Endodermal cell (in vitro differentiated cells): Measurements from ENCODE around the gene ADK. TPM values are rescaled to one million over a fixed set of nuclear protein-coding genes. Genes with fewer than 3 reads are reported as not detected.
"Not testable (repeated sequence)": the region's sequence is repeated elsewhere in the genome, so short reads cannot be mapped to it uniquely, and the experiment has no call there.

Experiments used
- DNase-seq: peaks from one replicate; pipeline ENCODE4 v3.0.0-alpha.2; 2017
- H3K27ac ChIP-seq: 2 replicates; pipeline ENCODE4 v1.5.1; 2013; ENCODE audit warnings: mild to moderate bottlenecking, low read depth, low read length, moderate library complexity
- H3K27me3 ChIP-seq: 2 replicates; pipeline ENCODE4 v1.6.1; 2013; ENCODE audit warnings: mild to moderate bottlenecking, low read length, moderate library complexity; ENCODE audit not compliant: insufficient read depth, control insufficient read depth, poor library complexity, severe bottlenecking
- H3K36me3 ChIP-seq: 2 replicates; pipeline ENCODE4 v1.7.0; 2013; ENCODE audit warnings: mild to moderate bottlenecking, low read length, moderate library complexity; ENCODE audit not compliant: control insufficient read depth, insufficient read depth
- H3K4me1 ChIP-seq: one replicate; pipeline ENCODE4 v1.7.0; 2013; ENCODE audit warnings: low read length; ENCODE audit not compliant: control insufficient read depth, insufficient read depth
- H3K4me3 ChIP-seq: 2 replicates; pipeline ENCODE4 v1.5.1; 2013; ENCODE audit warnings: mild to moderate bottlenecking, low read length, moderate library complexity
- H3K9ac ChIP-seq: 2 replicates; pipeline ENCODE4 v1.6.1; 2013; ENCODE audit warnings: mild to moderate bottlenecking, low read length, moderate library complexity; ENCODE audit not compliant: poor library complexity, severe bottlenecking; ENCODE audit errors: extremely low read depth
- H3K9me3 ChIP-seq: 2 replicates; pipeline ENCODE4 v1.6.1; 2013; ENCODE audit warnings: mild to moderate bottlenecking, low read length, moderate library complexity; ENCODE audit not compliant: control insufficient read depth
- H3K27ac Mint-ChIP-seq: 2 replicates; pipeline ENCODE4 v1.8.0; 2020; ENCODE audit warnings: mixed read lengths
- H3K27me3 Mint-ChIP-seq: 2 replicates; pipeline ENCODE4 v1.8.0; 2021; ENCODE audit warnings: mild to moderate bottlenecking, mixed read lengths; ENCODE audit not compliant: insufficient read depth
- H3K36me3 Mint-ChIP-seq: 2 replicates; pipeline ENCODE4 v1.8.0; 2020; ENCODE audit warnings: low read depth, mixed read lengths
- H3K4me1 Mint-ChIP-seq: 2 replicates; pipeline ENCODE4 v1.8.0; 2020; ENCODE audit warnings: mixed read lengths
- H3K4me3 Mint-ChIP-seq: 2 replicates; pipeline ENCODE4 v1.8.0; 2020; ENCODE audit warnings: mild to moderate bottlenecking, moderate library complexity, mixed read lengths
- H3K9me3 Mint-ChIP-seq: 2 replicates; pipeline ENCODE4 v1.8.0; 2020; ENCODE audit warnings: mild to moderate bottlenecking, mixed read lengths
- CTCF ChIP-seq: fragments of 200-600 bp; sonication (generic); conservative IDR thresholded peaks from 2 replicates; pipeline ENCODE4 v1.5.0; 2021; ENCODE audit warnings: antibody characterized with exemption, mild to moderate bottlenecking
- WGBS, 2 experiments: methylation state at CpG; one replicate each; pipeline versions ENCODE4 v1.1.5 to v1.1.7; 2013; ENCODE audit warnings: missing lambda C conversion rate in 2 of 2, mixed read lengths in 1 of 2; ENCODE audit not compliant: insufficient coverage in 1 of 2, insufficient read length in 1 of 2; 5-methylcytosine and 5-hydroxymethylcytosine counted together
- total RNA-seq, 2 donors: library from RNA; stranded (reverse); fragmentation: NEBNext Ultra II Directional in 1 of 2; extraction: Animal tissue kit (Norgen Biotek cat#: 25700) in 1 of 2; gene quantifications; 2 replicates in 1 of 2; 3 replicates in 1 of 2; pipeline ENCODE4 v1.2.1, GENCODE V29; 2021

Gene ADK
- total RNA-seq, 2 donors from 2014 or later, result 23.6 to 36.7 TPM

GRCh38 chr10:74575912-74576311 lies 424.9 kb downstream of the ADK start:
- Histone ChIP-seq H3K4me3 (no peak overlapping the region), H3K36me3 (peaks cover 13% of the 10 kb centered on the region), H3K27me3 (no peaks in the 10 kb centered on the region), H3K9ac (no peak overlapping the region), H3K9me3 (peaks cover 28% of the 10 kb centered on the region), H3K27ac (no peak overlapping the region), H3K4me1 (no peaks in the 10 kb centered on the region)
- H3K4me1 Mint-ChIP-seq, result no peaks in the 10 kb centered on the region
- H3K9me3 Mint-ChIP-seq, result peaks cover 46% of the 10 kb centered on the region
- WGBS, 2 experiments, result 89 to 100% methylated on average over 1 of the region's 1 CpG
- no peak for TF ChIP-seq CTCF
- H3K27ac Mint-ChIP-seq, result no peak overlapping the region
- H3K36me3 Mint-ChIP-seq, result peaks cover 17% of the 10 kb centered on the region
- H3K4me3 Mint-ChIP-seq, result no peak overlapping the region
- DNase-seq, result no peak
- no peaks in the 10 kb centered on the region for H3K27me3 Mint-ChIP-seq

GRCh38 chr10:74576586-74576985 lies 425.6 kb downstream of the ADK start:
- Mint-ChIP-seq H3K4me1 (no peaks in the 10 kb centered on the region), H3K27me3 (no peaks in the 10 kb centered on the region), H3K36me3 (peaks cover 14% of the 10 kb centered on the region), H3K27ac (no peak overlapping the region), H3K4me3 (no peak overlapping the region), H3K9me3 (peaks cover 41% of the 10 kb centered on the region)
- no peak for TF ChIP-seq CTCF
- Histone ChIP-seq H3K4me3 (no peak overlapping the region), H3K9me3 (peaks cover 30% of the 10 kb centered on the region), H3K27me3 (no peaks in the 10 kb centered on the region), H3K4me1 (no peaks in the 10 kb centered on the region), H3K9ac (no peak overlapping the region), H3K27ac (no peak overlapping the region), H3K36me3 (peaks cover 13% of the 10 kb centered on the region)
- no peak for DNase-seq
- WGBS, 2 experiments, result 94 to 100% methylated on average over 2 to 3 of the region's 3 CpGs

GRCh38 chr10:74580438-74580837 lies 429.4 kb downstream of the ADK start:
- not testable (repeated sequence) for H3K27me3 Mint-ChIP-seq, H3K4me3 Mint-ChIP-seq, H3K4me1 ChIP-seq, H3K9me3 Mint-ChIP-seq, H3K27me3 ChIP-seq, H3K9ac ChIP-seq, H3K4me1 Mint-ChIP-seq, H3K27ac ChIP-seq, H3K36me3 ChIP-seq, DNase-seq, H3K27ac Mint-ChIP-seq, H3K36me3 Mint-ChIP-seq, H3K4me3 ChIP-seq
- H3K9me3 ChIP-seq, result peaks cover 12% of the 10 kb centered on the region
- 90 to 97% methylated on average over 2 of the region's 2 CpGs for WGBS, 2 experiments

GRCh38 chr10:74582566-74582965 lies 431.5 kb downstream of the ADK start:
- Mint-ChIP-seq H3K27me3 (no peaks in the 10 kb centered on the region), H3K27ac (no peak overlapping the region), H3K36me3 (peaks cover 3% of the 10 kb centered on the region), H3K9me3 (peaks cover 3% of the 10 kb centered on the region), H3K4me3 (no peak overlapping the region), H3K4me1 (peaks cover 14% of the 10 kb centered on the region)
- no peak for TF ChIP-seq CTCF
- no peak overlapping the region for H3K27ac ChIP-seq
- no peak for DNase-seq
- peaks cover 6% of the 10 kb centered on the region for H3K36me3 ChIP-seq
- H3K4me3 ChIP-seq, result no peak overlapping the region
- H3K9ac ChIP-seq, result no peak overlapping the region
- H3K9me3 ChIP-seq, result peaks cover 5% of the 10 kb centered on the region
- peaks cover 9% of the 10 kb centered on the region for H3K4me1 ChIP-seq
- H3K27me3 ChIP-seq, result no peaks in the 10 kb centered on the region
- 100% methylated on average over 1 of the region's 1 CpG; no CpG with 5 or more reads in 1 of the 2 experiments for WGBS, 2 experiments
